Measurements from ENCODE around the gene PPIB.

- TF ChIP-seq CTCF (IDR thresholded peaks at IDR 0.05), result no peak
- TF ChIP-seq POLR2A (IDR thresholded peaks at IDR 0.05), result no peak
- no peak for TF ChIP-seq EP300 (IDR thresholded peaks at IDR 0.05)
These were observed 15.7 kb downstream of the PPIB start for GRCh38 chr15:64146885-64147681.
